ENCODE data around the gene PKD1L1.
"Not testable (repeated sequence)": the region's sequence is repeated elsewhere in the genome, so short reads cannot be mapped to it uniquely, and the experiment has no call there.

Gene PKD1L1

DNA sequence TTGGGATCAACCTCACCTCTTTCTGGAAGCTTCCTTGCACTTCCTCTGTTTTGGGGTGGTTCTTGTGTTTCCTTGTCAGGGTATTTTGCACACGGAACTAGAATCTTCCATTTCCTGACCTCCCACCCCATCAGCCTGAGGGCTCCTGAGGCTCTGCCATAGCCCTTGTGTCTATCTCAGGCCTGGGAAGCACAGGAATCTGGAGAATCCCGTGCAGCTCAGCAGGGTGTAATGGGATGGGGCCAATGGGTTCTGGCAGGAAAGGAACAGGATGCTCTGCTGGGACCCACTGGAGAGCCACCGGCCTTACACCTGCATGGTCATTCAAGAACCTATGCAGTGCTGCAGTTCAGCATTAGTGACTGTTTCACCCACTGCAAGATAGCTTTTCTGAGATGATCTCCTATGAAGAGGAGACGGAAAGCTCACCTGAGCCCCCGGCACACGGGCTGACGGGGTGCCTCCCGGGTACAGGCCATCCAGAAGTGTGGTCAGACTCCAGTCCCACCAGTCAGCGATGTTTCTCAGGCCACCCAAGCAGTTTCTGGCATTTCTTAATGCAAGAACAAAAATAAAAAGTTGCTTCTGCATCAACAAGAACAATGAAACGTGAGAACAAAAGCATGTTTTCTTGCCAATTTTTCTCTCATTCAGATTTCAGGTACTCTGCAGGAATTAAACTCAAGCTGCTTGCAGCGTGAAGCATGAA lies 133.2 kb downstream of the PKD1L1 start:
- DNase-seq, result no peak

DNA sequence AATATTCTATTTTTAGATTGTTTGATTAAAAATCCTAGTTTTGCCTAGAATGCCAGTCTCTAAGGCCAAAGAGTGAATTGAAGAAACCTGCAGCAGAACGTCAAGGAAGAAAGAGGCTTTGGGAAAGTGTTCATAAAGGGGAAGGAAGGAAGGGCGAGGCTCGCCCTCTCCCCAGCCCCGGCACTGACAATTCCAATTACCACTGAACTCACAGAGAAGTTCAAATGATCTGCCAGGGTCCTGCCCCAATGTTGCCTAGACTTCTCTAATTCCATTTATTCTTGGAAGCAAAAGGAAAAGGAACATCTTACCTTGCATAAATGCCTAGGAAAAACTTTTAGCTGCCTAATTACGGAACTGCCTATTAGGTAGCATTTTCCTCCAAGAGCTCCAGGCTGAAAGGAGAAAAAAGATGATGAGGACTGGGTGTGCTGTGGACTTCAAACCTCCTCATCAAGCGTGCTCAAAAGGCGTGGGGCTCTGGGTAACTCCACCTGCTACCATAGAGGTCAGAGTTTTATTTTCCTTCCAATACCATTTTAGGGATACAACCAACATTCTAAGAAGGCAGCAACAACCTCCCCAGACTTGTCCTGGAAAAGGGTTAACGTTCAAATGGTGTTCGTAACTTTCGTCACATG lies 134.5 kb downstream of the PKD1L1 start:
- DNase-seq, result no peak

DNA sequence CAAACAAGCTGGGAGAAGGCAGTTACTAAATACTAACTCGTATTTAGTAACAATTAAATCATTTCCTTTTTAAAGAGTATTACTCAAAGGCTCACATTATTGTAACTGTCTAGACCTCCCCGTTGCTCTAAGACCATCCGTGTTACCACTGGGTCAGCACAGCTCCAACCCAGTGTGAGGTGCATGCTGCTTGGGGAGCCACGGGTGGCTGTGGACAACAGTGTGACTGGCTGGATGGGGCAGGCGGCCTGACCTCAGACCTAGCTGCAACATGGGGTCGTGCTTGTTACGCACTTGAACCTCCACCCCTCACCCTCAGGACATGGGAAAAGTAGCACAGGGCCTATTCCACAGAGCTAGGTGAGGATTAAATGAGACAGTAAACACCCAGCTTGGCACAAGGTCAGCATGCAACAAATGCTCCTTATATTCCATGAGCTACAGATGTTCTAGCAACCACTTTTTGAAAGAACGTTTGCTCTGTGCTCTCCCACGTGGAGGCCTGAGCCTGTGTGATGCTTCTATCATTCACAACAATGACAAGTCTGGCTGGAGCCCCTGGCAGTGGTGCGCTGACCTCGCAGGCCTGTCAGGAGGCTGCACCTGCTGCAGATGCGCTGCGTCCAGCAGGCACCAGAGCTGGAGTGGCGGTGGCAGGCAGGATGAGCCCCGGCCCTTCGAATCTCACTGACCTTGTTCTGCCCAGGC lies 135.7 kb downstream of the PKD1L1 start:
- DNase-seq, result no peak

DNA sequence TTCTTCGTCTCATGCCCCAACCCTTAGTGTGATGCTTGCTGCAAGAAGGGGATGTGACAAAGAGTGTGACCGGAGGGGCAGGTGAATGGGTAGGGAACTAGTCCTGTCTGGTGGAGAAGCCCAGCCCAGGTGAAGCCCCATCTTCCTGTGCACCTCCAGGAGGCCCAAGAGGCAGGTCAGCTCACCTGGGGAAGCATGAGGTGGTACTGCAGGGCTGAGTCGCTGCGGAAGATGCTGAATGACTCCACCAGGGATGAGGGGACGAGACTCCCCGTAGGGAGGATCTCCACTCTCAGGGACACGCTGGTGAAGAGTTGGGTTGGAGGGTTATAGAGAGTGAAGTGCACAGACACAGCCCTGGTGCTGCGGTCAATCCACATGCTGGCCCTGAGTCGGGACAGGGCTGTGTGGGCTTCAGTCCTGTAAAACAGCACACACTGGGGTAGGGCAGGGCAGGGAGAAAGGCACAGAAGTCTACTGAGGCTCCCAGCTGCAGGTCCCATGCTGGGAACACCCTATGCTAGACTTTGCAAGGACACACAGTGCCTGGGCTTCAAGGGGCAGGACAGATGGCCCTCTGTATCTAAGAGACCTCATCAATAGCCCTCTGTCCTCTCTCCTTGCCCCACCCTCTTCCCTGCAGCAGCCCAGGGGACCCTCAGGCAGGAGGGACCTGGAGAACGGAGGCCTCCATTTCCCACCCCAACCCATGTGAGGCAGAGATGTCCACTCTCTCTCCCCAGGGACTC lies 136.5 kb downstream of the PKD1L1 start:
- no peak for DNase-seq

DNA sequence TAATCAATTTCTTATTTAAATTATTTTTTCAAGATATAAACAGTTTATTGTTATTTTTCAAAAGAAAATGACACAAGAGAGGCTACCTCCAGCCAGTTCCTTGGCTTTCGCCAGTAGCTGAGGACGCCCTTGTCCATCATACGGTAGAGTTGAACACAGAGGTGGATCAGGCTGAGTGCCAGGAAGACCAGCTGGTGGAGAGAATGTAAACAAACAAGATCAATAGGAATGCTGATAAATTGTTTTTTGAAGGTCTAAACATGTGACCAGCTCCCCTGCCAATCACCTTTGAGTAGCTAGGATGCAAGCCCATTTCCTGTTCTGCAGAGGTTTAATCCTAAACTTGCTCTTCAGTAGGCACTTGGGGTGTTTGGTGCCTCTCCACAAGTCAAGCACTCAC lies 138.9 kb downstream of the PKD1L1 start:
- DNase-seq, result no peak

DNA sequence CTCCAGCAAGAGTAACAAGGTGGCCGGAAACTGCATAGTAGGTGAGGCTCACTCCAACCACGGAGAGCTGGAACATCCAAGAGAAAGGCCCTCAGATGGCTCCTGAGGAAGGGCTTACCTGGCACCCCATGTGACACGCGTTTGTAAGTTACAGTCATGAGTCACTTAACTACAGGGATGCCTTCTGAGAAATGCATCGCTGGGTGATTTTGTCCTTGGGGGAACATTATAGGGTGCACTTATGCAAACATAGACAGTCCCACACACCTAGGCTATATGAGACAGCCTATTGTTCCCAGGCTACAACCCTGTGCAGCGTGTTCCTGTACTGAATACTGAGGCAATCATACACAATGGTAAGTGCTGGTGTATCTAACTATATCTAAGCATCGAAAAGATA lies 139.9 kb downstream of the PKD1L1 start:
- no peak for DNase-seq

DNA sequence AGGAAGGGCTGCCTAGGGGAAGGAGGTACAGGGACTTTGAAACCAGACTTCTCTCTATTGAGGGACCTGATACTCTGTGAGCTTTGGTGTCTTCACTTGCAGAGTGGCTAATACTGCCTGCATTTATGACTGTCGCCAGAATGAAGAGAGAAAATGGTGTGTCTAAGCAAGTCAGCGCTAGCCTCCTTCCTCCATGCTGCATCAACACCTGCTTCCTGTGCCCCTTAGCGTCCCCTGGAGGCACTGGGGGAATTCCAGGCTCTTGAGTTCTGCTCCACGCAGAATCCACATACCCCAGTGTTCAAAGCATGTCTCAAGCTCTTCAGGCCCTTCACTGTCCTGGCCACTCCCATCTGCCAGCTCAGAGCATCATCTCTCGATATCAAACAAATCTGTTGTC lies 140.5 kb downstream of the PKD1L1 start:
- no peak for DNase-seq

DNA sequence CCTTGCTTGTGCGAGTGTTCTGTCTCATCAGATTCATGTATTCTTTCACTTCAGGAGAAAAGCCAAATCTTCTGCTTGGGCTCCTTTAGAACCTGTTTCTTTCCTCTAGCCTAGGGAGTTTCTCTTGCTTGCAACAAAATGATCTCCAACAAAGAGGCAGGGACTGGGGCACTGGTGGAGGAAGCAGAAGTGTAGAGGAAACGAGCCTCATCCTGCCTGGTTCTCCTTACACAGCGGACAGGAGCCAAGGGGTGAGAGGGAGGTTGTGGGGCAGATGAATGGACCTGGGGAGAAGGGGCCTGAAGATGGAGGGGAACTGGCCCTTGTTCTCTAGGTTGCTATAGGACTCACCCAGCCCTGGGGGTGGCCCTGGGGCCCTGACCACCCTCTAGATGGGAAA lies 141.1 kb downstream of the PKD1L1 start:
- DNase-seq, result no peak

DNA sequence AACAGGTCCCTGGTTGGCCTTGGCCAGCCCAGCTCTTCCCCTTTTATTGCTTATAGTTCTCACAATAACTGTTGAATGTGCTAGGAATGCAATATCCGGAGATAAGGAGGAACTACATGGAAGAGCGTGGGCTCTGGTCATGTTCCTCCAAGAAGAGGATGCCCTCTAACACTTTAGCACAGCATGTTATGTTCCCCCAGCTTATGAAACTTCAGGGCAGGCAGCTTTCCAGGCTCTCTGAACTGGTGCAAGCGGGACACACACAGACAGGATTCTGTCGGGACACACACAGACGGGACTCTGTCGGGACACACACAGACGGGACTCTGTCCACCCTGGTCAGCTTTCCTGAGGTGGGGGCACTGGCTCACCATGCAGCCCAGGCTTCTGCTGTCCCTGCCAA lies 141.6 kb downstream of the PKD1L1 start:
- DNase-seq, result no peak

DNA sequence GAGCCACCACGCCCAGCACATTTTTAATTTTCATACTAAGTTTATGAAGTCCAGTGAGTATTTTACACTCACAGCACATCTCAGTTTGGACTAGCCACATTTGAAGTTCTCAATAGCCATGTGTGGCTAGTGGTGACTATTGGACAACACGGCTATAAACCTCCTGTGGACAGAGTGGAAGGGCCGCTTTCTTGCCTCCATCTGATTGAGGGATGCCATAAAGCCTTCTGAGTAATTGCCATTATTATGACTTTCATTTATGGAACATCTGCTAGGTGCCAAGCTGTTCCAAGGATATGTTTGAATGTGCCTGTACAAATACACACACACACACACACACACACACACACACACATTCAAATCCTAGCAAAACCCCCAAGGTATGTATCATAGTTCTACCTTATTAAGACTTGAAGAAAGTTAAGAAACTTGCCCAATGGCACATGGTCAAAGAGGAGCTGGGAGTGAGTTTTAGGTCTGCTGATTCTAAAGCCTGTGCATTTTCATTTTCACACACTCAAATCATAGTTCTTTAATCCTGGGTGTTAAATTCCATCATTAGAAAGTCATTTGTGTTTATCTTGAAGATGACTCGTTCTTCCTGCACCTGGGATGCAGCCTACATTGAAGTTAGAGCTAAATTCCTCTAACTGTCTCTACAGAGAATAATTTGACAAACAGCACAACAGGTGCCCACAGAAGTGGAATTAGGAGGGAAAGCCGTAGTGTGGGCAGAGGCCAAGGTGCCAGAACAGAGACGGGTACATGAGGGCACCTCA lies 143.3 kb downstream of the PKD1L1 start:
- DNase-seq, result no peak

DNA sequence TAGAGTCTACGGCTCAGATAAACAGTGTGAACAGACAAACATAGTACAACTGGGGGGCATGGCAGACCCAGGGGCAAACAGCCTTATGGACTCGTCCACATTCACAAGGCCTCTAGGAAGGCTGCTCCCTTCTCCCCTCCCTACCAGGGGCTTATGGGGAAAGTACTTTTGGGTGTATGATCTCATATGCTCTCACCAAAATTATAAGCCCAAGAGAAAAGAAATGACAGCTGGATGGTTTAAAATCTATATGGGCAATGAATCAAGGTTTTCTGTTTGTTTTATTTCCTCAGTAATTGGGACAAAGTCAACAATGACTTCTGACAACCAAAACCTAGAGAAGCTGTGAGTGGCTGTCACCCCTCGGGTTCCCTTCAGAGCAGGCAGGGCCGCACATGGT lies 144.4 kb downstream of the PKD1L1 start:
- DNase-seq, result no peak

DNA sequence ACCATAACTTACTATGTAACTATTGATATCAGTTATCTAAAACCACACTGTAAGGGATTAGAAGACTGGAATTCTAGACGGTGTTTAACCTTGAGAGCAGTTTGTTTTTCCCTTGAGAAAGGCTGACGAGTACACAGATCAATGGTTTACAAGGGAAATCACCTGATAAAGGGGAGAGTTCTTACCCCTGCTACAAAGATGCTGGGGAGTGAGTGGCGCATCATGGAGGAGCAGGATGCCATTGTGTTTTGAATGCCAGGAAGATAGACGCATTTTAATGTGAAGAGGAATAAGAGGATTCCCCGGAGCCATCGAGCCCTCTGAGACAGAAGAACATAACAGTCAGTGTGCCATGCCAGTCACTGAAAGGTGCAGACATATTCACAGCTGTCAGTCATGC lies 145.2 kb downstream of the PKD1L1 start:
- DNase-seq, result no peak

DNA sequence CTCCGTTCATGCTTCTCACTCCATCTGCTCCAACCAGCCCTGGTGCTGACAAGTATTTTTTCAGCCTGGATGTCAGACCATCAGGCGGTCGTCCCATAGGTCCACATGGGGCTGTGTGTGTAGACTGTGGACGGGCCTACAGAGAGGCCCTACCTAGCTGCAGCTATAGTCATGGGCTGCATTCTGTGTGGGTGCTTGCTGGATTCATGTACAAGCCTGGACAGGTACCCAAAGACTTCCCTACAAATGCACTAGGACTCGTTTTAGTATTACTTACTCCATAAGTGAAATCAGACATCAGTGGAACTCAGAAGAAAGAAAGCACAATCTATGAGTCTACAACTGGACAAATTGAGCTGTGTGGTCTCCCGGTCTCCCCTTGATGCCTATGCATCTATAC lies 146.8 kb downstream of the PKD1L1 start:
- DNase-seq, result no peak

DNA sequence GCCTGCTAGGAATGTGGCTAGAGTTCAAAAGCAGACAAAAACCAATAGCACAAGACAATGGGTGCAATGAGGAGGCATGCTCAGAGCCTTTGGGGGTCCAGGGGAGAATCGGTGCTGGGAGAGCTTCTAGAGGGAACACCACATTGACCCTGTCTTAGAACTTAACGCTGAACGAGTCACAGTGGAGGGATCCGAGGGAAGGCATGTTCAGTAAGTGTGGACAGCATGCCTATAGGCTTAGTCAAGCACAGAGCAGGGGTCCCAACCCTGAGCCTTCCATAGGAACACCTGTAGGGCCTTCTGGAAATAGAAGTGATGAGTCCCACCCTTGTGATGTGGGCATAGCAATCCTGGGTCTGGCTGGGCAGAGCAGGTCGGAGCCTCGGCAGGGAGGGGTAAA lies 148.7 kb downstream of the PKD1L1 start:
- no peak for DNase-seq

DNA sequence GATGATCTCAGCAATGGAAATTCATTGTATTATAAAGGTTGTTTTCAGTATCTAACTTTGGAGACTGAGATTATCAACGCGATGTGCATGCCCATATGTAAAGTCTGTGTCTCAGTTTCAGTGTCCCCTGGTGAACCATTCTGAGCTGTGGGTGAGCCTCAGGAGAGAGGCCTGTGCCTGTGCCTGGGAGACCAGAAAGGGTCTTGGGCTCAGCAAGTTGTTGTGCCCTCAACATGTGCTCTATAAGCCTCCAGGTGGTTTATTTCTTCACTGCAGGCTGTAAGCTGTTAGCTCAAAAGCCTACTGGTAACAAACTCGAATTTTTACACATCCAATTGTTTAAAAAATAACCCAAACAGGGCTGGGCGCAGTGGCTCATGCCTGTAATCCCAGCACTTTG lies 151.9 kb downstream of the PKD1L1 start:
- DNase-seq, result no peak

DNA sequence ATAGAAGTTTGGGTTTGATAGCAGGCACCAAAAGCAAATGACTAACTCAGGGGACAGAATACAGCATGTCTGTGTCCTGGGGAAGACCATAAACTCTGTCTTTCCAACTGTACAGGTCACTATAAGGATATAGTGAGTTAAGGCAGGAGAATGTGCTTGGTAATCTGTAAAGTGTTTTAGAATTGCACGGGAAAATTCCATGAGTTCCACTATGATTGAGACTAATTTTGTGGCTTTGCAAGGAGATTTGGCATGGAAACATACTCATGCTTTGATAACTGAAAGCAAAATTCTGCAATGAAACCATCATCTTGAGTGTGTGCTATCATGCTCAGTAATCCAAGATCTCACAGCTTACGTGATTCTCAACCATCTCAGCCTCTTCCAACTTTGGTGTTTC lies 152.6 kb downstream of the PKD1L1 start:
- DNase-seq, result no peak

DNA sequence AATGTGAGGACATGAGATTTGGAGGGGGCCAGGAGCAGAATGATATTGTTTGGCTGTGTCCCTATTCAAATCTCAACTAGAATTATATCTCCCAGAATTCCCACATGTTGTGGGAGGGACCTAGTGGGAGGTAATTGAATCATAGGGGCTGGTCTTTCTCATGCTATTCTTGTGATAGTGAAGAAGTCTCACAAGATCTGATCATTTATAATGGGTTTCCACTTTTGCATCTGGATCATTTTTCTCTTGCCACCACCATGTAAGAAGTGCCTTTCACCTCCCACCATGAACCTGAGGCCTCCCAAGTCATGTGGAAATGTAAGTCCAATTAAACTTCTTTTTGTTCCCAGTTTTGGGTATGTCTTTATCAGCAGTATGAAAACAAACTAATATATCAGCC lies 153.1 kb downstream of the PKD1L1 start:
- DNase-seq, result not testable (repeated sequence)

DNA sequence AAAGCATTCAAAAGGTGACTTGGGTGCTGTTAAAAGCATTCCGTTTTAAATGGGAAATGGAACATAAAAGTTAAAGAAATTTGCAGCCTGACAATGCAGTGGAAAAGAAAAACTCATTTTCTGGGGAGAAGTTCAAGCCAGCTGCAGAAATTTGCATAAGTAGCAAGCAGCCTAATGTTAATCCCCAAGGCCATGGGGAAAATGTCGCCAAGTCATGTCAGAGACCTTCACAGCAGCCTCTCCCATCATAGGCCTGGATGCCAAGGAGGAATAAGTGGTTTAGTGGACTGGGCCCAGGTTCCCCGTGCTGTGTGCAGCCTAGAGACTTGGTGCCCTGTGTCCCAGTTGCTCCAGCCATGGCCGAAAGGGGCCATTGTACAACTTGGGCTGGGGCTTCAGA lies 154.2 kb downstream of the PKD1L1 start:
- no peak for DNase-seq

DNA sequence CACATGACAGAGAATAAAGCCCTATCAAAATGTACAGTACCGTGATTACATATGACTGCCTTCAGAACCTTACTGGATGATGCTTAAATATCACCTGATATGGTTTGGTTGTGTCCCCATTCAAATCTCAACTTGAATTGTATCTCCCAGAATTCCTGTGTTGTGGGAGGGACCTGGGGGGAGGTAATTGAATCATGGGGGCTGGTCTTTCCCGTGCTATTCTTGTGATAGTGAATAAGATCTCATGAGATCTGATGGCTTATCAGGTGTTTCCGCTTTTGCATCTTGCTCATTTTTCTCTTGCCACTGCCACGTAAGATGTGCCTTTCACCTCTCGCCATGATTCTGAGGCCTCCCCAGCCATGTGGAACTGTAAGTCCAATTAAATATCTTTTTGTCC lies 155.1 kb downstream of the PKD1L1 start:
- DNase-seq, result not testable (repeated sequence)

DNA sequence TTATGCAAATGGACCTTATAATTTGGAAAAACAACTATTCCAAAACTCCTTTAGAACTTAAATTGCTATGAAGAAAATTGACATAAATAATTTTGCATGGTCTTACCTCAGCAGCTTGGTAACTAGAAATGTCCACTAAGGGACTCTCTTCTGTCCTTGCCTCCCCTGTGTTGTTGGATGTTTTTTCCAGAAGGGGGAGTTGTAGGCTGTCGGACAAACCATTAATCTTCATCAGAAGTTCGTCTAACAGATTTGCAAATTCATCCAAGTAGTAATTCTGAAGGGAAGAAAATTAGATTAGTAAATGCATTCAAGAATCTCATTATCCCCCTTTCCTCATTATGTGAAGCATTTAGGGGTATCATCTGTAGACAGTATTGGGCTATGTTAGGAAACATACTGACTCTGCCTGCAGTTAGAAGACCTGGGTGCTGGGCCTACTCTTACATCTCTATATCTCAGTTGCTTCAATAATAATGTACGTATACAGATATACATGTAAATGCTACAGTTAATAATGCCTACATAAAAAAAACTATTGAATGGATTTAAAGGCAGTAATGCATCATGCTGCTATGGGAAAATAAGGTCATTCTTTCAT lies 155.6 kb downstream of the PKD1L1 start:
- DNase-seq, result no peak

DNA sequence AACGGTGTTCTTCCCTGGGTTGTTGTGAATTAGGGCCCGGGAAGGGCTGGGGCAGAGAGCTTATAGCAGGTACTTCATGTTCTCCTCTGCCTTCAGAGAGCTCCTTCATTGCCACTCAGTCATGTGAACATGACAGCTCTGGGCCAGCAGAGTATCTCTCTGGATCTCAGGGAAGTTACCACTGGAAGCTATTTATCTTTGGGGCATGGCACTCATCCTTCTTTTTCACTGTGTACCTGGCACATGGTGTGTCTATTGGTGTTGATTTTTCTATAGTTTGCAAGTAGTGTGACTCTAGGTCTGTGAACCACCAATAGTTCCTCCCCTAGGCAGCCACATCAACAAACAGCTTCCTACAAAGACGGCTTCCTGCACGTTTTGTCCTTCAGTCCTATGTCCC lies 156.6 kb downstream of the PKD1L1 start:
- no peak for DNase-seq

DNA sequence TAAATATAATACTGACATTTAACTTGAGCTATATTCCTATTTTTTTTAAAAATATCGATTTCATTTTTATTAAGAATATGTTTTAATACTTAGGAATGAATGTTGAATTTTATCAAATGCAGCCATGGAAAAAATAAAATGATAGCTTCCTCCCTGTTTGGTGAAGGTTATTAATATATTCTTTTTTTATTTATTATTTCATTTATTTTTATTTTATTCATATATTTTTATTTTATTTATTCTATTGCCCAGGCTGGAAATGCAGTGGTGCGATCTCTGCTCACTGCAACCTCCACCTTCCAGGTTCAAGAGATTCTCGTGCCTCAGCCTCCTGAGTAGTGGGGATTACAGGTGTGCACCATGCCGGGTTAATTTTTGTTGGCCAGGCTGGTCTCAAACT lies 160.2 kb downstream of the PKD1L1 start:
- no peak for DNase-seq
